GM19397 (cell line): Measurements from ENCODE around the gene PRKCE.

ENCODE experiments used
- ATAC-seq: cut with Tn5 transposase; IDR thresholded peaks from one replicate; pipeline ENCODE4 v1.9.1; 2021; ENCODE audit warnings: mild to moderate bottlenecking, moderate library complexity; ENCODE audit not compliant: unreplicated experiment

Gene PRKCE

GRCh38 chr2:45802499-45803138 is 151.1 kb downstream of the PRKCE start:
- no peak for ATAC-seq

GRCh38 chr2:45804987-45805755 is 153.7 kb downstream of the PRKCE start:
- no peak for ATAC-seq

DNA sequence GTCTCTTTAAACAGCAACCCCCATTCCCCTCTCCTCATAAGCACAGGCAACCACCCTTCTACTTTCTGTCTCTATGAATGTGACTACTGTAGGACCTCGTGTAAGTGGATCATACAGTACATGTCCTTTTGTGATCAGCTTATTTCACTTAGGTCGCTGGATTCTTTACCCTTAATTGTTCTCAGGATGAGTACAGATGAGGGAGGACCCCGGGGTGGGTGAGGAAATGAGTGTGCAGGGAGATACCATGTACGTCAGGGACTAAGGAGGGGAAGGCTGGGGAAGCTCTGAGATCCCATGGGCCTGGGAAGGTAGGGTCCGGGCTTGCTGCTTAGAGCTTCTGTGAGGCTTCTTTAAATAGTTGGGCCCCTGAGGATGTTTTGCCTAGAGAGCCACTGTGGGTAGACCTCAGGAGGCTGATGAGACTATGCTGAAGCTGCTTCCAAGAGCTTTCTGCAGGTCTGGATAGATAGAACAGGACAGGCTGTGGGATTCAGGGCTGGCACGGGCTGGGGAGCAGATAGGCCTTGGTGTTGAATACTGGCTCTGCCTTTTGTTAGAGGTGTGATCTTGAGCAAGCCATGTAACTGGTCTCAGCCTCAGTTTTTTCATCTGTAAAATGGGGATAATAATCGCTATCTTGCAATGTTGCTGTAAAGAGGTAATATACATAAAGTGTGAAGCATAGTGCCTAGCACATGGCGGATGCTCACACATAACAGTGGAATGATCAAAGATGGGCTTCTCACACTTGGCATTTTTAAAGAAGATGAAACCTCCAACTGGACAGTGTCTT is 155.3 kb downstream of the PRKCE start:
- no peak for ATAC-seq

GRCh38 chr2:45808294-45808800 is 156.9 kb downstream of the PRKCE start:
- ATAC-seq: no peak

GRCh38 chr2:45809205-45809604 is 157.7 kb downstream of the PRKCE start:
- ATAC-seq: no peak

DNA sequence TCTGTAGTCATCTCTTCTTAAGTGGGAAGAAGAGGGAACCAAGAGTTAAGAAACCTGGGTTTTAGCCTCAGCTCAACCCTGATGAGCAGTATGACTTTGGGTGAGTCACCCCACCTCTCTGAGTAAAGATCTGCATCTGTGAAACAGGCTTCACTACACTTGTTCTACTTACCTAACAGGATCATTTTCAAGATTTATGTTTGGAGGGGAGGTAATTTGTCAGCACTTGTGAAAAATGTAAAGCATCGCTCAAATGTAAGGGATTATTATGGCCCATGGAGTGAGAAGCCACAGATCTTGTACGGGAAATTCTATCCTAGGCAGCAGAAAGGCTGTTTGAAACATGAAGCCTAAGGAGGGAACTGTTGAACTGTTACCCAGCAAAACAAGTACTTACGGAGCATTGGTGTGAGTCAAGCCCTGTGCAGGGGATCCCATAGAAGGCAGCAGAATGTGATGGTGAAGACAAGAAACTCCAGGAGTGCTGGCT is 160.6 kb downstream of the PRKCE start:
- ATAC-seq: no peak

DNA sequence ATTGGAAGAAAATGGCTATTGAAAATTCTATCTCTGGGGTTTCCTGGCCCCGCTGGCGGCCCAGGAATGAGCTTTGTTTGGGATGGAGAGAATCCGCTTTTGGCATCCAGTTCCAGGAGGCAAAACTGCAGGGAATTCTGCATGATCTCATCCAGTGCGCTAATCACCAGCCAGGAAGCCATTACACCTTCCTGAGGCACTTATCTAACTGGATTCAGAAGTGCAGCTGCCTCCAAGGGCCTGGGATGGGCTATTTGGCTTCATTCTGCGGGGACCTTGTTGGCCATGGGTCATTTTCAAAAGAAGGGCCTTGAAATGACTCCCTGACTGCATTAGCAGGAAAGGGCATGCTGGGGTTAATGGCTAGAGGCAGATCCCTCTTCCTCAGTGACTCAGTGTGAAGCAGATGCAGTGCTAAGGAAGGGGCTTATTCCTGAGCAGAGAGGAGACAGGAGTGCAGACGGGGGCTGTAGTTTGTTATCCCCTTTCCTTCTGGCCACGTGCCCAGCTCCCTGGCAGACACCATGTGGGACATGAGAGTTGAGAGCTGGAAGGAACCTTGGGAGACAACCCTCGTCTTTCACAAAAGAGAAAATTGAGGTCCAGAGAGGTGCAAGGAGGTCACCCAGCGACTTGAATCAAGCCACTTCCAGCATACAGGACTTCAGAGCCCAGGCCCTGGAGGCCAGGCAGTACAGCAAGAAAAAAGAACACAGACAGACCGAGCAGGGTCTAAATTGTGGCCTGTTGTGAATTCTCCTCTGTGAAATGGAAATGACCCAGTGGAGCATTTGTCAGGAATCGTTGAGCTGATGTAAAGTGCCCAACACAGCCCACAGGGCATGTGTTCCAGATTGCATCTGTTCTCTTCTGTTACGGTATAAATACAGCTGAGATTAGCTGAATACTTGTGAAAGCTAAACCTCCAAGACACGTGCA is 161.8 kb downstream of the PRKCE start:
- no peak for ATAC-seq

GRCh38 chr2:45814488-45814887 is 163.0 kb downstream of the PRKCE start:
- ATAC-seq: no peak

GRCh38 chr2:45814951-45815621 is 163.6 kb downstream of the PRKCE start:
- no peak for ATAC-seq

GRCh38 chr2:45816272-45816671 is 164.8 kb downstream of the PRKCE start:
- no peak for ATAC-seq

GRCh38 chr2:45818591-45818990 is 167.1 kb downstream of the PRKCE start:
- ATAC-seq: no peak

- ATAC-seq: no peak
Measured at GRCh38 chr2:45820048-45820447, 168.6 kb downstream of the PRKCE start.

- no peak for ATAC-seq
Measured at GRCh38 chr2:45821558-45822271, 170.2 kb downstream of the PRKCE start.

DNA sequence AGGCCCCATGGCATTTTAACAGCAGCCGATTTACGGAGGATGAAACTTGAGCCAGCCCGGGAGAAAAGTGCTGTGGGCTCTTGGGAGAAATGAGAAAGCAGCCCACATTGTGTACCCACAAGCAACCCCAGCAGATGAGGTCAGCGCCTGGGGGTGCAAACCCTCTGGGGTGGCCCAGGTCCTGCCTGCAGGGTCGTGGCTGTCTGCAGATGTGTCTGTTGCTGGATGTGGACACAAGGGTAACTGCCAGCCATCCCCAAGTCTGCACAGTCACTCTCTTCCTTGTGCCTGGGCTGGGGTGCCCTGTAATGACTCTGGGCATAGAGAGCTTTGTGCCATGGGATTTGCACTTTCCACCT is 170.8 kb downstream of the PRKCE start:
- ATAC-seq: no peak

- no peak for ATAC-seq
Measured at GRCh38 chr2:45823723-45824206, 172.3 kb downstream of the PRKCE start.

DNA sequence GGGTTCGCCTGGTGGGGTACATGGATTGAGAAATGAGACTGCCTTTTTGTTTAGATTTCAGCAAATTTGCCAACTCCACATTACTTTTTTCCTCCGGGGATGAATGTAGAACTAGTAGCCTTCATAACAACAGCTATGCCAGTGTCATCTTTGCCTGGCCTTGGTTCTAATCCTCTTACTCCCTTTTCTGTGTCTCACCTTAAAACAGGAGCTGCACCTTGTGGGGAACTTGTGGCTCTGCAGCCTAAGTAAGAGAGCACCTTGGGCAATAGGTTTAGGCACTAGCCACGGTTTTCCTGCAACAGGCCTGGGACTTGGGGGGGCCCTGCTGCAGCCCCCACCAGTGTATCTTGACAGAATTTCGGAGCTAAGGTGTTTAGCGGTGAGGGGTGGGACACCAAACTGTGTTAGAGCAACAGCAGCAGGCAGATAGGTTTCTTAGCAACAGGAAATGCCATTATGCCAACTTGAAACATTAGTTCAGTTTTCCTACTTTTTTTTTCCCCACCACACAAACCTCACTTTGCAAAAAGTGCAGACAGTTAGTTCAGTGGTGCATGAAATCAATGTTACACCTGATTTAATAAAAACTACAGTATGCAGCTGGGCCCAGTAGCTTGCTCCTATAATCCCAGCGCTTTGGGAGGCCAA is 173.7 kb downstream of the PRKCE start:
- no peak for ATAC-seq

DNA sequence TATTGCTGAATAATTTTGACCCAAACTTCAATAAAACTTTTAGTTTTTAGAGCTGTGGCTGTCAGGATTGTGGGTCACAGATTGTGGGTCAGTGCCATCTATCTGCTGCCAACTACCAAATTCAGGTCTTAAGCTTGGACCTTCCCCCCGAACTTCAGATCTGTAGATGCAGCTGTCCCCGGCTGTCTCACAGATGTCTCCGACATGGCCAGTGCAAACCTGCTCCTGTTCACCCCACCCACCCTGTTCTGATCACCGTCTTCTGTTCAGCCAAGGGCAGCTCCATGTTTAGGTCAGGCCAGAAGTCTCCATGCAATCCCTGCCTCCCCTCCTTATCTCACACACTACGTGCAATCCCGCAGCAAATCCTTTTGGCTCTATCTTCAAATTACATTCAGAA is 175.0 kb downstream of the PRKCE start:
- no peak for ATAC-seq

GRCh38 chr2:45826884-45827635 is 175.6 kb downstream of the PRKCE start:
- no peak for ATAC-seq
